Peyer's patch (tissue), 4 donors: Measurements from ENCODE around the gene CYTH3.

Source experiments
- CTCF ChIP-seq, 6 experiments: fragments of 450-650 bp in 4 of 6; fragments of 200-600 bp in 2 of 6; sonication (generic) in 1 of 6; IDR thresholded peaks; one replicate each; pipeline ENCODE4 v1.5.1; 2017 to 2019; ENCODE audit warnings: antibody characterized with exemption in 6 of 6, mild to moderate bottlenecking in 3 of 6, moderate library complexity in 1 of 6
- POLR2A ChIP-seq, 2 donors: fragments of 450-650 bp; IDR thresholded peaks; one replicate each; pipeline ENCODE4 v1.5.1; 2017; ENCODE audit warnings: antibody characterized with exemption in 2 of 2, mild to moderate bottlenecking in 2 of 2, moderate library complexity in 2 of 2

DNA sequence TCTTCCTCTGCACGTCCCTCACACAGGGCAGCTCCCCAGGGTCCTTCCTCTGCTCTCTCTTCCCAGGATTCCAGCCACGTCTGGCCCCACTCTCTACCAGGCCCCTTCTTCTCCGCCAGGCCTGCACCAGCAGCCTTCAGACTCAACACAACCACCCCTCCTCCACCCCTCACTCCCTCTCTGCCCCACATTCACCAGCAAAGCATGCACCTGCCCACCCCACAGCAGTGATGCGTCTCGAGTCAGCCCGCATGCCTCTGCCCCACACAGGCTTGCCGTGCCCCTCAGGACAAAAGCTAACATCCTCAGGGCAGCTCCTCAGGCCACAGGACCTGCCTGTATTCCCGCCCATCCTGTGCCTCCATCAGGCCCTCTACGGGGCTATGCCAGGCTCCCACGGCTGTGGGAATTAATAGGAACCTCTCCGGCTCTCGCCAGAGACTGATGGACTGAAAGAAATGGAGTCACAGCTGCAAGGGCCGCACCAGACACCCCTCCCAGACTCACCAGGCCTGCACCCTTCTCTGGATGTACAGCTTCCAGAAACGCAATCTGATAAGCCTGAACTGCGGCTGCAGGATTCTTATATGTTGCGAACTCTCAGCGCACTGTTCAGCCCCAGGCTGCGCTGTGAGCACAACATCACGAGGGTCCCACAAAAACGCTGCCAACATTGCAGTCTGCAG is 100.1 kb downstream of the CYTH3 start:
- TF ChIP-seq CTCF (IDR thresholded peaks at IDR 0.05) (no peak), POLR2A (IDR thresholded peaks at IDR 0.05) (no peak)
